Activated CD4-positive, alpha-beta memory T cell treated with anti-CD3 and anti-CD28 coated beads, Interleukin-2, amount 10 ng/mL, durations not matched to agents 7 days and 5 days (primary cell): ENCODE measurements around the gene CUEDC1. TPM values are rescaled to one million over a fixed set of nuclear protein-coding genes. Genes with fewer than 3 reads are reported as not detected.
"Not testable (repeated sequence)": the region's sequence is repeated elsewhere in the genome, so short reads cannot be mapped to it uniquely, and the experiment has no call there.

Source experiments
- CTCF ChIA-PET: fragments of 350-600 bp; sonication (Branson Sonifier 250); formaldehyde crosslinking; loops from one replicate; lab custom pipeline; 2021; ENCODE audit warnings: antibody characterized with exemption, inconsistent platforms; lab: Charles Lee
- POLR2A ChIA-PET: fragments of 350-600 bp; sonication (Branson Sonifier 250); formaldehyde crosslinking; loops from one replicate; lab custom pipeline; 2021; ENCODE audit warnings: antibody characterized with exemption; lab: Charles Lee
- DNase-seq: peaks from one replicate; pipeline ENCODE4 v3.0.0-alpha.2; 2020
- H3K27ac Mint-ChIP-seq: one replicate; pipeline ENCODE4 v1.8.0; 2021; ENCODE audit warnings: mild to moderate bottlenecking, mixed read lengths
- H3K27me3 Mint-ChIP-seq: one replicate; pipeline ENCODE4 v1.8.0; 2021; ENCODE audit warnings: mixed read lengths
- H3K36me3 Mint-ChIP-seq: one replicate; pipeline ENCODE4 v1.8.0; 2021; ENCODE audit warnings: low read depth, mixed read lengths
- H3K4me1 Mint-ChIP-seq: one replicate; pipeline ENCODE4 v1.8.0; 2021; ENCODE audit warnings: mixed read lengths
- H3K4me3 Mint-ChIP-seq: one replicate; pipeline ENCODE4 v1.8.0; 2021; ENCODE audit warnings: mild to moderate bottlenecking, mixed read lengths
- H3K9me3 Mint-ChIP-seq: one replicate; pipeline ENCODE4 v1.8.0; 2021; ENCODE audit warnings: mixed read lengths
- total RNA-seq, 2 experiments: library from RNA; stranded (reverse); gene quantifications; one replicate each; pipeline ENCODE4 v1.2.3, GENCODE V29; 2021

CUEDC1 gene
- total RNA-seq, 2 experiments from 2014 or later, result 0.25 TPM; not detected in 1

- no peak overlapping the region for H3K4me3 Mint-ChIP-seq
- ChIA-PET CTCF (no interaction called here), POLR2A (interaction anchor here (1.7 kb wide), 1 partner anchor 10 kb away, joined by 5 read pairs; no protein-coding TSS in a partner anchor)
- H3K4me1 Mint-ChIP-seq, result peaks cover 54% of the 10 kb centered on the region
- H3K36me3 Mint-ChIP-seq, result peaks cover 64% of the 10 kb centered on the region
- no peaks in the 10 kb centered on the region for H3K27me3 Mint-ChIP-seq
- no peaks in the 10 kb centered on the region for H3K9me3 Mint-ChIP-seq
- no peak for DNase-seq
- no peak overlapping the region for H3K27ac Mint-ChIP-seq
Observed at GRCh38 chr17:57983446-57983845, 28.2 kb upstream of the CUEDC1 start.

GRCh38 chr17:57982452-57983170, 27.4 kb upstream of the CUEDC1 start:
- no peak overlapping the region for H3K27ac Mint-ChIP-seq
- DNase-seq, result no peak
- ChIA-PET CTCF (interaction anchor here (1.8 kb wide), 1 partner anchor 90 kb away, joined by 5 read pairs; no protein-coding TSS in a partner anchor), POLR2A (interaction anchor here (1.3 to 2.3 kb wide), 3 partner anchors 11 to 59 kb away, joined by 3 to 7 read pairs (median 5); no protein-coding TSS in a partner anchor)
- no peaks in the 10 kb centered on the region for H3K9me3 Mint-ChIP-seq
- H3K4me3 Mint-ChIP-seq, result no peak overlapping the region
- H3K4me1 Mint-ChIP-seq, result peaks cover 54% of the 10 kb centered on the region
- peaks cover 72% of the 10 kb centered on the region for H3K36me3 Mint-ChIP-seq
- no peaks in the 10 kb centered on the region for H3K27me3 Mint-ChIP-seq

GRCh38 chr17:57980522-57980921, 25.3 kb upstream of the CUEDC1 start:
- POLR2A ChIA-PET, result interaction anchor here (1.1 to 2.8 kb wide), 3 partner anchors 9 to 57 kb away, joined by 7 to 13 read pairs (median 7); partner anchors contain the start of gene SRSF1
- DNase-seq, result no peak
- CTCF ChIA-PET, result interaction anchor here (0.7 to 1.3 kb wide), 3 partner anchors 22 to 121 kb away, joined by 3 read pairs; no protein-coding TSS in a partner anchor
- no peak overlapping the region for H3K4me3 Mint-ChIP-seq
- H3K4me1 Mint-ChIP-seq, result peaks cover 41% of the 10 kb centered on the region
- no peak overlapping the region for H3K27ac Mint-ChIP-seq
- no peaks in the 10 kb centered on the region for H3K27me3 Mint-ChIP-seq
- peaks cover 86% of the 10 kb centered on the region for H3K36me3 Mint-ChIP-seq
- H3K9me3 Mint-ChIP-seq, result no peaks in the 10 kb centered on the region

GRCh38 chr17:57979076-57979475, 23.9 kb upstream of the CUEDC1 start:
- ChIA-PET POLR2A (interaction anchor here (2.8 kb wide), 1 partner anchor 27 kb away, joined by 13 read pairs; the partner anchor contains the start of gene SRSF1), CTCF (interaction anchor here (0.9 to 1.1 kb wide), 3 partner anchors 20 to 122 kb away, joined by 3 read pairs; no protein-coding TSS in a partner anchor)

GRCh38 chr17:57976594-57976993, 21.4 kb upstream of the CUEDC1 start:
- Mint-ChIP-seq H3K36me3 (peaks cover 77% of the 10 kb centered on the region), H3K27ac (no peak overlapping the region), H3K4me1 (peaks cover 6% of the 10 kb centered on the region), H3K9me3 (no peaks in the 10 kb centered on the region), H3K27me3 (no peaks in the 10 kb centered on the region), H3K4me3 (no peak overlapping the region)
- ChIA-PET POLR2A (no interaction called here), CTCF (interaction anchor here (1.0 to 1.6 kb wide), 3 partner anchors 62 to 138 kb away, joined by 3 read pairs; no protein-coding TSS in a partner anchor)
- DNase-seq, result no peak

More at GRCh38 chr17:57979076-57979475, 23.9 kb upstream of the CUEDC1 start:
- peaks cover 89% of the 10 kb centered on the region for H3K36me3 Mint-ChIP-seq
- H3K27ac Mint-ChIP-seq, result no peak overlapping the region
- H3K27me3 Mint-ChIP-seq, result no peaks in the 10 kb centered on the region
- no peak for DNase-seq
- H3K4me1 Mint-ChIP-seq, result peaks cover 28% of the 10 kb centered on the region
- H3K4me3 Mint-ChIP-seq, result no peak overlapping the region
- H3K9me3 Mint-ChIP-seq, result no peaks in the 10 kb centered on the region

GRCh38 chr17:57975044-57975443, 19.8 kb upstream of the CUEDC1 start:
- ChIA-PET POLR2A (interaction anchor here (0.8 to 1.0 kb wide), 2 partner anchors 19 to 27 kb away, joined by 3 read pairs; no protein-coding TSS in a partner anchor), CTCF (interaction anchor here (1.3 kb wide), 1 partner anchor 116 kb away, joined by 3 read pairs; no protein-coding TSS in a partner anchor)
- H3K4me3 Mint-ChIP-seq, result no peak overlapping the region
- peaks cover 64% of the 10 kb centered on the region for H3K36me3 Mint-ChIP-seq
- H3K27ac Mint-ChIP-seq, result no peak overlapping the region
- DNase-seq, result no peak
- H3K4me1 Mint-ChIP-seq, result no peaks in the 10 kb centered on the region
- no peaks in the 10 kb centered on the region for H3K9me3 Mint-ChIP-seq
- no peaks in the 10 kb centered on the region for H3K27me3 Mint-ChIP-seq

GRCh38 chr17:57974053-57974824, 19.0 kb upstream of the CUEDC1 start:
- H3K9me3 Mint-ChIP-seq, CTCF ChIA-PET, H3K27me3 Mint-ChIP-seq, H3K27ac Mint-ChIP-seq, DNase-seq, H3K4me3 Mint-ChIP-seq, H3K4me1 Mint-ChIP-seq: not testable (repeated sequence)
- POLR2A ChIA-PET, result interaction anchor here (0.8 kb wide), 1 partner anchor 26 kb away, joined by 3 read pairs; no protein-coding TSS in a partner anchor
- H3K36me3 Mint-ChIP-seq, result peaks cover 59% of the 10 kb centered on the region

GRCh38 chr17:57972151-57972550, 16.9 kb upstream of the CUEDC1 start:
- H3K9me3 Mint-ChIP-seq, result no peaks in the 10 kb centered on the region
- no peak overlapping the region for H3K27ac Mint-ChIP-seq
- POLR2A ChIA-PET, result interaction anchor here (0.8 kb wide), 1 partner anchor 15 kb away, joined by 3 read pairs; no protein-coding TSS in a partner anchor
- H3K36me3 Mint-ChIP-seq, result peaks cover 42% of the 10 kb centered on the region
- CTCF ChIA-PET, result no interaction called here
- no peaks in the 10 kb centered on the region for H3K4me1 Mint-ChIP-seq
- H3K4me3 Mint-ChIP-seq, result no peak overlapping the region
- peaks cover 7% of the 10 kb centered on the region for H3K27me3 Mint-ChIP-seq
- DNase-seq, result no peak

- Mint-ChIP-seq H3K27ac (no peak overlapping the region), H3K36me3 (peaks cover 36% of the 10 kb centered on the region), H3K27me3 (peaks cover 7% of the 10 kb centered on the region), H3K4me1 (no peaks in the 10 kb centered on the region), H3K9me3 (no peaks in the 10 kb centered on the region), H3K4me3 (no peak overlapping the region)
- POLR2A ChIA-PET, result interaction anchor here (0.8 to 1.0 kb wide), 2 partner anchors 10 to 15 kb away, joined by 3 read pairs; no protein-coding TSS in a partner anchor
- DNase-seq, result no peak
- CTCF ChIA-PET, result no interaction called here
Observed at GRCh38 chr17:57971572-57971971, 16.4 kb upstream of the CUEDC1 start.

- Mint-ChIP-seq H3K4me3 (no peak overlapping the region), H3K27me3 (peaks cover 7% of the 10 kb centered on the region), H3K27ac (no peak overlapping the region), H3K4me1 (no peaks in the 10 kb centered on the region), H3K36me3 (peaks cover 28% of the 10 kb centered on the region), H3K9me3 (no peaks in the 10 kb centered on the region)
- no peak for DNase-seq
- POLR2A ChIA-PET, result interaction anchor here (1.0 kb wide), 1 partner anchor 11 kb away, joined by 3 read pairs; no protein-coding TSS in a partner anchor
- CTCF ChIA-PET, result no interaction called here
Observed at GRCh38 chr17:57970710-57971109, 15.5 kb upstream of the CUEDC1 start.

- Mint-ChIP-seq H3K4me1 (no peaks in the 10 kb centered on the region), H3K9me3 (no peaks in the 10 kb centered on the region), H3K36me3 (peaks cover 8% of the 10 kb centered on the region), H3K27me3 (peaks cover 10% of the 10 kb centered on the region), H3K4me3 (no peak overlapping the region), H3K27ac (no peak overlapping the region)
- ChIA-PET POLR2A (interaction anchor here (1.0 kb wide), 1 partner anchor 18 kb away, joined by 3 read pairs; no protein-coding TSS in a partner anchor), CTCF (interaction anchor here (1.2 kb wide), 1 partner anchor 76 kb away, joined by 4 read pairs; no protein-coding TSS in a partner anchor)
- DNase-seq, result no peak
Observed at GRCh38 chr17:57968456-57968855, 13.2 kb upstream of the CUEDC1 start.

GRCh38 chr17:57966875-57967274, 11.7 kb upstream of the CUEDC1 start:
- no peak overlapping the region for H3K4me3 Mint-ChIP-seq
- CTCF ChIA-PET, result interaction anchor here (0.9 kb wide), 1 partner anchor 15 kb away, joined by 3 read pairs; no protein-coding TSS in a partner anchor
- no peaks in the 10 kb centered on the region for H3K4me1 Mint-ChIP-seq
- peaks cover 21% of the 10 kb centered on the region for H3K27me3 Mint-ChIP-seq
- POLR2A ChIA-PET, result interaction anchor here (1.0 kb wide), 1 partner anchor 43 kb away, joined by 3 read pairs; no protein-coding TSS in a partner anchor
- H3K36me3 Mint-ChIP-seq, result no peaks in the 10 kb centered on the region
- no peak overlapping the region for H3K27ac Mint-ChIP-seq
- no peak for DNase-seq
- H3K9me3 Mint-ChIP-seq, result no peaks in the 10 kb centered on the region
